HG02610 (cell line): ENCODE data around the gene MUC5B.

Experiments used
- ATAC-seq: cut with Tn5 transposase; IDR thresholded peaks from one replicate; pipeline ENCODE4 v1.9.1; 2021; ENCODE audit warnings: mild to moderate bottlenecking, moderate library complexity; ENCODE audit not compliant: unreplicated experiment

The MUC5B gene

GRCh38 chr11:1218788-1219445, 3.9 kb upstream of the MUC5B start:
- ATAC-seq, result no peak

DNA sequence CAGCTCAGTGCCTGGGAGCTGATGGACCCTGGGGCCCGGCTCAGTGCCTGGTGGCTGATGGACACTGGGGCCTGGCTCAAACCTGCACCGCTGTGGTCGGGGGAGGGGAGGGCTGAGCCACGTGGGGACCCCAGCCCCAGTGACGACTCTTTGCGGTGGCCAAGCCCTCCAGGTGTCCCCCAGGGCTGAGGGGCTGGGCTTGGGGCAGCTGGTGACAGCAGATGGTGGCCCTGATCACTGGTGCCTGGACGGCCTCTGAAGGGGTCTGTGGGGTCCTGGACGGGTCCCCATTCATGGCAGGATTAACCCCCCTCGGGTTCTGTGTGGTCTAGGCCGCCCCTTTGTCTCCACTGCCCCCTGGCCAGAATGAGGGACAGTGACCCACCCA, 3.4 kb upstream of the MUC5B start:
- no peak for ATAC-seq

DNA sequence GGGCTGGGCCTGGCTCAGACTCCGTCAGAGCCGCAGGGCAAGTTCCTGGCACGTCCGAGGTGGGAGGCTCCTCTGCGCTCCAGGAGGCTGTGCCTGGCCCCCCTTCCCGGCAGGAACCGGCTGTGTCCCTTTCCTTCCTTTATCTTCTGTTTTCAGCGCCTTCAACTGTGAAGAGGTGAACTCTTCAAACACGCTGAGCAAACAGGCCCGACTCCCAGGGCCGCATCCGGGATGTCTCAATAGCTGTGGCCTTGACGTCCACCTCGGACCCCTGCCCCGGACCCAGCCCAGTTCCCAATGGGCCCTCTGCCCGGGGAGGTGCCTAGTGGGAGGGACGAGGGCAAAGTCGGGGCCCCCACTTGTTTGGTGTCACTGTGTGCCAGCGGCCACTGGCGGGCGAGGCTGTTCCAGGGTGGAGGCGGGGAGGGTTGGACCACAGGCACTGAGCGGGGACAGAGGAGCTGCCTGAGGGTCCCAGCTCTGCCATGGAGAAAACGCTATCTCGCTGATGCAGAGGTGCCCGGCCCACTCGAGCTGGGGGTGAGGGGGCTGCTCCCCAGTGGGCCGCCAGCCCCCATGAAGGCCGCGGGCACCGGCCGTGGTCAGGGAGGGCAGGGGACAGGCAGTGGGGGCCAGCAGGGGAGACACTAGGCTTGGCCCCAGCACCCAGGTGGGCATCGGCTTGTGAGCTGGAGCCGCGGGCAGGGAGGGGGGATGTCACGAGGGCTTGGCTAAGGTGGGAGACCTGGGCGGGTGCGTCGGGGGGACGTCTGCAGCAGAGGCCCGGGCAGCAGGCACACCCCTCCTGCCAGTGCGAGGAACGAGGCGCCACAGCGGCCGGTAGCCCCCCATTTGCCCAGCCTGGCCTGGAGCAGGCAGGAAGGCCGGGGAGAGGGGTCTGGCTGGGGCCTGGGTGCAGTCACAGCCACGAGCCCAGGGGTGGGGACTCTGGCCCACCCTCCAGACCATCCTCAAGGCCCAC, 2.7 kb upstream of the MUC5B start:
- no peak for ATAC-seq

DNA sequence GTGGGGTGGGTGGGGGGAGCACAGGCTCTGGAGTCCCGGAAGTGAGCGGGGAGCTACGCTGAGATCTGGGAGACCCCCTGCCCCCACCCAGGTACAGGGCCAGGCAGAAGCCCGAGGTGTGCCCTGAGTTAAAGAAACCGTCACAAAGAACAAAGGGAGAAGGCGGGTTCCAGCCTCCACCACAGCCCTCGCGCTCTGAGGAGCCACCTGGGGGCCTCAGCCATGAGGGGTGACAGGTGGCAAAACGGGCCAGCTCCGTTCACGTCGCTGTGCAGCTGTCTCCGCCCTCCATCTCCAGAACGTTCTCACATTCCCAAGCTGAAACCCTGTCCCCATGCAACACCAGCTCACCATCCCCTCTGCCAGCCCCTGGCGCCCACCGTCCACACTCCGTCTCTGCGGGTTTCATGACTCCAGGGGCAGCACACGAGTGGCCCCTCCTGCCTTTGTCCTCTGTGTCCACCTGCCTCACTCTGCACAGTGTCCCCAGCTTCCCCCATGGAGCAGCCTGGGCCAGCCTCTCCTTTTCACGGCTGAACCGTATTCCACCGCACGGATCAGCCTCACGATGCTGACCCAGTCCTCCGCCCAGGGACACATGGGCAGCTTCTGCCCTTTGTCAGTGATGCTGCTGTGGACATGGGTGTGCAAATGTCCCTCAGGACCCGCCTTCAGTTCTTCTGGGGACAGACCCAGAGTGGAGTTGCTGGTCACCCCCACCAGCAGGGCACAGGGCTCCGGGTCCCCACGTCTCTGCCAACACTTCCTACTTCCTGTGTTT, 1.7 kb upstream of the MUC5B start:
- ATAC-seq, result no peak

- ATAC-seq, result no peak
Observed at GRCh38 chr11:1221848-1222311, 986 bp upstream of the MUC5B start.

GRCh38 chr11:1223346-1224110, 662 bp downstream of the MUC5B start:
- no peak for ATAC-seq

GRCh38 chr11:1224111-1224490, 1.2 kb downstream of the MUC5B start:
- ATAC-seq, result no peak

GRCh38 chr11:1224491-1225385, 1.9 kb downstream of the MUC5B start:
- no peak for ATAC-seq

- no peak for ATAC-seq
Observed at GRCh38 chr11:1225386-1226225, 2.7 kb downstream of the MUC5B start.

DNA sequence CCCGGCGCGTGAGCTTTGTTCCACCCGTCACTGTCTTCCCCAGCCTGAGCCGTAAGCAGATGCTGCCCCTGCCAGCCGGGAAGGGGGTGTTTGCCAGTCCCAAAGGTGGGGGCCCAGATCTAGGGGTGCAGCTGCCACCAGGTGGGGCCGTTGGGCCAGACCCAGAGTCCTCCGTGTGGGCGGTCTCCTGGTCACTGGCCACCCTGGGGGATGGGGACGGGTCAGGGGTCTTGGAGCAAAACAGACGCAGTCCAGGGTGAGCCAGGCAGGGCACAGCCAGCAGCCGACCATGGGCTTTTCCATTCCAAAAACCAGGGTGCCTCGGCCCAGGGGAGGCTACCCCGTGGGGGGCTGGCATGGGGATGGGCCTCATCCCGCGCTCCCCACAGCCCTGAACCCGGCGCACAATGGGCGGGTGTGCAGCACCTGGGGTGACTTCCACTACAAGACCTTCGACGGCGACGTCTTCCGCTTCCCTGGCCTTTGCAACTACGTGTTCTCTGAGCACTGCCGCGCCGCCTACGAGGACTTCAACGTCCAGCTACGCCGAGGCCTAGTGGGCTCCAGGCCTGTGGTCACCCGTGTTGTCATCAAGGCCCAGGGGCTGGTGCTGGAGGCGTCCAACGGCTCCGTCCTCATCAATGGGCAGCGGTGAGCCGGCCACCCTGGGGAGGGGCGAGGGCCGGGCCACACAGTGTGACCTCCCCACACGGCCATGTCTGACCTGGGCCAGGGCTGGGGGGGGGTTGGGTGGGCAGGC, 3.5 kb downstream of the MUC5B start:
- no peak for ATAC-seq

GRCh38 chr11:1226986-1227550, 4.2 kb downstream of the MUC5B start:
- ATAC-seq, result no peak

DNA sequence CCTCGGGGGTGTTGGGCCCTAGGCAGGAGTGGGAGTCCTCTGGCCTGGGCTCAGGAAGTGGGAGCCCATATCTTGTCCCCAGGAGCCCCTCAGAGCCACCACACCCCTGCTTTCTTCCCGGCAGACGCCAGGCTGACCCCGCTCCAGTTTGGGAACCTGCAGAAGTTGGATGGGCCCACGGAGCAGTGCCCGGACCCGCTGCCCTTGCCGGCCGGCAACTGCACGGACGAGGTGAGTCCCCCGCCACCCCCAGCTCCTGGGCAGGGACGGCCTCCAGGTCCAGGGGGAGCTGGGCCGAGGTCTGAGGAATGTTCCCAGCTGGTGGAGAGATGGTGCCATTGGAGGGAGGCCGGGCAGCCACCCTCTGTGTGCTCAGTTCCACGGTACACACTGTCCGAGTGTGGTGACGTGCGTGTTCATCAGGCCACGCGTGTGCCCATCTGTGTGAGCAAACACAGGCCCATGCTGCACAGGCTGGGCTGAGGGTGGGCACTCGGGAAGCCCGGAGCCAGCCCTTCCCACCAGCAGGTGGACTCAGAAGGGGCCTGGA, 4.8 kb downstream of the MUC5B start:
- ATAC-seq, result no peak

- no peak for ATAC-seq
Observed at GRCh38 chr11:1228101-1228821, 5.4 kb downstream of the MUC5B start.

- ATAC-seq, result no peak
Observed at GRCh38 chr11:1228921-1229451, 6.1 kb downstream of the MUC5B start.

- ATAC-seq, result no peak
Observed at GRCh38 chr11:1229471-1230120, 6.7 kb downstream of the MUC5B start.

DNA sequence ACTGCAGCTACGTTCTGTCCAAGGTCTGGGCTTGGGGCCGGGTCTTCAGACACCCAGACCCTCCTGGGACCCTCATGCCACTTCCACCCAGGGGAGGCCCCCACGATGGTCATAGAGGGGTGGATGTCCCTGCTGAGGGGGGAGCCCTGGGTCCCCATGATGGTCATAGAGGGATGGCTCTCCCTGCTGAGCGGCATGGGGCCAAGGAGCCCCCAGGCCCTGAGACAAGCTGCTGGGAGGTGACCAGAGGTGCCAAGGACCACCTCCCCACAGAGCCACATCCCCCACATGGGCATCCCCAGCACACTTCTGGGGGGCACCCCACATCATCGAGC, 7.2 kb downstream of the MUC5B start:
- no peak for ATAC-seq
